ENCODE data around the gene FIGN.

FIGN gene

GRCh38 chr2:163558251-163559021 is 177.4 kb downstream of the FIGN start:
- DNase-seq (ENCODE audit: low read depth) = no peak

GRCh38 chr2:163556511-163556910 is 179.3 kb downstream of the FIGN start:
- no peak for DNase-seq (ENCODE audit: low read depth)

- no peak for DNase-seq (ENCODE audit: low read depth)
These were observed 180.9 kb downstream of the FIGN start for GRCh38 chr2:163554864-163555263.

GRCh38 chr2:163553601-163554000 is 182.2 kb downstream of the FIGN start:
- DNase-seq (ENCODE audit: low read depth) = no peak

GRCh38 chr2:163552758-163553157 is 183.1 kb downstream of the FIGN start:
- no peak for DNase-seq (ENCODE audit: low read depth)

- peak; percentile 4 for DNase-seq (ENCODE audit: low read depth)
These were observed 184.0 kb downstream of the FIGN start for GRCh38 chr2:163551616-163552373.

- no peak for DNase-seq (ENCODE audit: low read depth)
These were observed 186.8 kb downstream of the FIGN start for GRCh38 chr2:163548970-163549369.

Measured in GM04503 (cell line).